KMS-11 (cell line): ENCODE measurements around the gene DHX9.

Experiments used
- H2AFZ ChIP-seq: fragments of 200-600 bp; sonication (generic); 2 replicates; pipeline ENCODE4 v1.6.1; 2016; ENCODE audit warnings: antibody characterized with exemption, mixed run types, low read depth
- H3K27ac ChIP-seq: fragments of 200-600 bp; sonication (generic); 2 replicates; pipeline ENCODE4 v1.6.1; 2016; ENCODE audit warnings: mild to moderate bottlenecking, mixed run types
- H3K27me3 ChIP-seq: fragments of 200-600 bp; sonication (generic); 2 replicates; pipeline ENCODE4 v1.6.1; 2017; ENCODE audit warnings: mild to moderate bottlenecking, low read depth, mixed run types, moderate library complexity; ENCODE audit not compliant: insufficient read depth
- H3K36me3 ChIP-seq: fragments of 200-600 bp; sonication (generic); 2 replicates; pipeline ENCODE4 v1.6.1; 2017; ENCODE audit warnings: mild to moderate bottlenecking, mixed run types; ENCODE audit not compliant: insufficient read depth
- H3K4me1 ChIP-seq: fragments of 200-600 bp; sonication (generic); 2 replicates; pipeline ENCODE4 v1.6.1; 2016; ENCODE audit warnings: mild to moderate bottlenecking, low read depth, mixed run types; ENCODE audit not compliant: poor library complexity, severe bottlenecking
- H3K4me2 ChIP-seq: fragments of 200-600 bp; sonication (generic); 2 replicates; pipeline ENCODE4 v1.7.0; 2016; ENCODE audit warnings: mild to moderate bottlenecking, mixed run types
- H3K4me3 ChIP-seq: fragments of 200-600 bp; sonication (generic); IDR thresholded peaks from 2 replicates; pipeline ENCODE4 v1.6.1; 2017; ENCODE audit warnings: low read depth, low read length, mixed read lengths; ENCODE audit not compliant: insufficient read depth
- H3K79me2 ChIP-seq: fragments of 200-600 bp; sonication (generic); 2 replicates; pipeline ENCODE4 v1.6.1; 2016; ENCODE audit warnings: low read depth, mixed run types; ENCODE audit not compliant: insufficient read depth
- H3K9ac ChIP-seq: fragments of 200-600 bp; sonication (generic); 2 replicates; pipeline ENCODE4 v1.6.1; 2016; ENCODE audit warnings: mild to moderate bottlenecking, mixed run types
- H4K20me1 ChIP-seq: fragments of 200-600 bp; sonication (generic); 2 replicates; pipeline ENCODE4 v1.6.1; 2016; ENCODE audit warnings: mild to moderate bottlenecking, mixed run types; ENCODE audit not compliant: insufficient read depth
- CTCF ChIP-seq: fragments of 200-600 bp; sonication (generic); conservative IDR thresholded peaks from 2 replicates; pipeline ENCODE4 v1.6.1; 2017; ENCODE audit warnings: low read depth, mild to moderate bottlenecking, antibody characterized with exemption, low read length, moderate library complexity, mixed read lengths

Gene DHX9

DNA sequence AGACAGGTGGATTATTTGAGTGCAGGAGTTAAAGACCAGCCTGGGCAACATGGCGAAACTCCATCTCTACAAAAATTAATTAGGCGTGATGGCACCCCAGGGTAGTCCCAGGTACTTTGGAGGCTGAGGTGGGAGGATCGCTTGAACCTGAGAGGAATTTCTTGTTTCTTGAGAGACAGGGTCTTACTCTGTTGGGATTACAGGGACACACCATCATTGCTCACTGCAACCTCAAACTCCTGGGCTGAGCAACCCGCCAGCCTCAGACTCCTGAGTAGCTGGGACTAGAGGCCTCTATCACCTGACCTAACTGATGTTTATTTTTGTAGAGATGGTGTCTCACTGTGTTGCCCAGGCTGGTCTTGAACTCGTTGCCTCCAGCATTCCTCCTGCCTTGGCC, 24.8 kb downstream of the DHX9 start:
- Histone ChIP-seq H3K79me2 (peaks cover 12% of the 10 kb centered on the region; the same call in 1 of the 2 replicates), H3K9ac (no peak overlapping the region), H3K27me3 (no peaks in the 10 kb centered on the region), H2AFZ (no peak overlapping the region), H3K4me2 (no peak overlapping the region), H3K4me3 (no peak overlapping the region), H4K20me1 (no peaks in the 10 kb centered on the region; the same call in none of the 2 replicates), H3K27ac (no peak overlapping the region), H3K36me3 (peaks cover 64% of the 10 kb centered on the region; the same call in 1 of the 2 replicates), H3K4me1 (no peaks in the 10 kb centered on the region)
- no peak for TF ChIP-seq CTCF

DNA sequence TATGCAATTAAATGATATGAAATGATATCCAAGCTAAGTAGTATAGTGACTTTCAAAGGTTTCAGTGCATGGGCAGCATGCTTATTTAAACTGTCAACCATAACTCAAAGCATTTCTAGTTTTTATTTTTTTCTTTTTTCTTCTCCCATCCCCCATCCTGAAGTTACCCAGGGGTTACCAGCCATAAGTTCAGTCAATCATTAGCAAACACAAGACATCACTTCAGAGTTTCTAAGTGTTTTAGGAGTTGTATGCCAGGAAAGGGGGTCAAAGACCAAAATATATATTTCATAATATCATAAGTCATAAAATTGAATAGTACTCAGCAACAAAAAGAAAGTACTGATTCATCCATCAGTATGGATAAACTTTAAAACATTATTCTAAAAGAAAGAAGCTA, 28.7 kb downstream of the DHX9 start:
- no peak for TF ChIP-seq CTCF
- Histone ChIP-seq H3K4me1 (no peaks in the 10 kb centered on the region), H2AFZ (no peak overlapping the region), H3K4me2 (no peak overlapping the region), H4K20me1 (no peaks in the 10 kb centered on the region; the same call in 1 of the 2 replicates), H3K9ac (no peak overlapping the region), H3K36me3 (peaks cover 31% of the 10 kb centered on the region; the same call in 1 of the 2 replicates), H3K79me2 (peaks cover under 1% of the 10 kb centered on the region; the same call in 1 of the 2 replicates), H3K27me3 (no peaks in the 10 kb centered on the region), H3K4me3 (no peak overlapping the region), H3K27ac (no peak overlapping the region)

DNA sequence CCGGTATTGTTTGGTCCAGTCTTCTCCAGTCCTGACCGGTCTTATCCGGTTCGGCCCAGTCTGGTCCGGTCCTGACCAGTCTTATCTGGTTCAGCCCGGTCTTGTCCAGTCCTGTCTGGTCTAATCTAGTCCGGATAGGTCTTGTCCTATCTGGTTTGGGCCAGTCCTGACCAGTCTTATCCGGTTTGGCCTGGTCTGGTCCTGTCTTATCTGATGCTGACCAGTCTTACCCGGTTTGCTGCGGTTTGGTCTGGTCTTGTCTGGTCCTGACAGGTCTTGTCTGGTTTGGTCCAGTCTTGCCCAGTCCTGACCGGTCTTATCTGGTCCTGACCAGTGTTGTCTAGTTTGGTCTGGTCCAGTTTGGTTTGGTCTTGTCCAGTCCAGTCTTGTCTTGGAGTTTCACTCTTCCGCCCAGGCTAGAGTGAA, 30.1 kb downstream of the DHX9 start:
- Histone ChIP-seq H2AFZ (no peak overlapping the region), H3K27me3 (no peaks in the 10 kb centered on the region), H3K36me3 (peaks cover 23% of the 10 kb centered on the region; the same call in 1 of the 2 replicates), H3K27ac (peak overlapping the region; percentile 6; the same call in 1 of the 2 replicates), H3K9ac (no peak overlapping the region), H3K79me2 (no peaks in the 10 kb centered on the region; the same call in 1 of the 2 replicates), H4K20me1 (no peaks in the 10 kb centered on the region; the same call in 1 of the 2 replicates), H3K4me3 (no peak overlapping the region), H3K4me2 (no peak overlapping the region), H3K4me1 (no peaks in the 10 kb centered on the region)
- no peak for TF ChIP-seq CTCF

- no peak overlapping the region for H3K9ac ChIP-seq
- no peaks in the 10 kb centered on the region for H3K4me1 ChIP-seq
- no peaks in the 10 kb centered on the region for H4K20me1 ChIP-seq
- no peak overlapping the region for H2AFZ ChIP-seq
- H3K27me3 ChIP-seq = no peaks in the 10 kb centered on the region
- no peak overlapping the region for H3K4me2 ChIP-seq
- H3K36me3 ChIP-seq = peaks cover 29% of the 10 kb centered on the region; the same call in 1 of the 2 replicates
- no peaks in the 10 kb centered on the region; the same call in 1 of the 2 replicates for H3K79me2 ChIP-seq
- no peak overlapping the region for H3K27ac ChIP-seq
- no peak overlapping the region for H3K4me3 ChIP-seq
- TF ChIP-seq CTCF = no peak
Observed at GRCh38 chr1:182872881-182873280, 33.7 kb downstream of the DHX9 start.
